ENCODE results near the gene EPHX1.

Gene EPHX1

DNA sequence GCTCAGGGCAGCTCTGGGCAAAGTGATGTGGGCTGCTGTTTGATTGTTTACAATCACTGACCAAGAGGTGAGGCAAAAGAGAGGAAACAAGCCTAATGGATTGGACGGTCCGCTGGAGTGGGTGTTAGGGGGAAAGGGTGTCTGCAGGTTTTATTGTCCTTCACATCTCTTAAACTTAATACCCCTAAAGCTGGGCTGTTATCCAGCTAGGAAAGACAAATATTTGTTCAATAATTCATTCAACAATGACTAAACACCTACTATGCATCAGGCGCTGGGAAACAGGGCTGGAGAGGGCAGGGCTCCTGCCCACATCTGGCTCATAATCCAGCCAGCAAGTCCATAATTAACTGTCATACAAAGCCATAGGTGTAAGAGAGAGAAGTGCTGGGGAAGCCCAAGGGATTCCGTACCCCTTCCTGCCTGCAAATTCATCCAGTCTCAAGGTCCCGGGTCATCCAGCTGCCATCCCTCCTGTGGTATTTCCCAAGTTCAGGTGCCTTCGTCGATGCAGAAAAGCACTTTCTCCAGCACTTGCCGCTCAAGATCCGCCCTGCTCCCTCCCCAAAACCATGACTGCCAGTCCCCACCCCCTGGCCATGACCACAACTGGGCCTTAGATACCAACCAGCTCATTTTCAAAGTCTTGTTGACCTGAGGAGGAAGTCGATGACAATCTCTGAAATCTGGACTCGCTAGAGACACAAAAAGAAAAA, 61.6 kb downstream of the EPHX1 start:
- Histone ChIP-seq H3K4me3 (no peak overlapping the region), H3K27me3 (no peaks in the 10 kb centered on the region), H3K36me3 (peaks cover 61 to 93% (median 90%) of the 10 kb centered on the region in 3 donors), H3K27ac (no peak overlapping the region), H3K4me1 (no peaks in the 10 kb centered on the region), H3K9me3 (no peaks in the 10 kb centered on the region)
- DNase-seq = no peak
- intact Hi-C loops (cut with DNase I; ENCODE audit: low total_unique reads) = no loop called here
- TF ChIP-seq, protein P1, sequence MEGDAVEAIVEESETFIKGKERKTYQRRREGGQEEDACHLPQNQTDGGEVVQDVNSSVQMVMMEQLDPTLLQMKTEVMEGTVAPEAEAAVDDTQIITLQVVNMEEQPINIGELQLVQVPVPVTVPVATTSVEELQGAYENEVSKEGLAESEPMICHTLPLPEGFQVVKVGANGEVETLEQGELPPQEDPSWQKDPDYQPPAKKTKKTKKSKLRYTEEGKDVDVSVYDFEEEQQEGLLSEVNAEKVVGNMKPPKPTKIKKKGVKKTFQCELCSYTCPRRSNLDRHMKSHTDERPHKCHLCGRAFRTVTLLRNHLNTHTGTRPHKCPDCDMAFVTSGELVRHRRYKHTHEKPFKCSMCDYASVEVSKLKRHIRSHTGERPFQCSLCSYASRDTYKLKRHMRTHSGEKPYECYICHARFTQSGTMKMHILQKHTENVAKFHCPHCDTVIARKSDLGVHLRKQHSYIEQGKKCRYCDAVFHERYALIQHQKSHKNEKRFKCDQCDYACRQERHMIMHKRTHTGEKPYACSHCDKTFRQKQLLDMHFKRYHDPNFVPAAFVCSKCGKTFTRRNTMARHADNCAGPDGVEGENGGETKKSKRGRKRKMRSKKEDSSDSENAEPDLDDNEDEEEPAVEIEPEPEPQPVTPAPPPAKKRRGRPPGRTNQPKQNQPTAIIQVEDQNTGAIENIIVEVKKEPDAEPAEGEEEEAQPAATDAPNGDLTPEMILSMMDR (IDR thresholded peaks at IDR 0.05) = no peak

DNA sequence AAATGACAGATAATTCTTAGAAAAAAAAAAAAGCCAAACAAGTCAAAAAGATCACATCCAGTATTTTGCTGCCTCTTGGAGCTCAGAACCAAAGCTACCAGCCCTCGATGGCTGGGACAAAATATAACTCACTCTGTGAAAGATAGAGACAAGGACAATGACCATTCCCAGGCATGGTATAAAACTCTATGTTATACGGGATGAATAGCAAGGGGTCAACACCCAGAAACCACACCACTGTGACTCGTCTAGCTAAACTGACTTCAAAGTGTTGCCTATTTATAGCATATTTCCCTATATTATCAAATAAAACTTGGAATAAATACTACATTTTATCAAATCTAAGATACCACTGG, 62.1 kb downstream of the EPHX1 start:
- Histone ChIP-seq H3K36me3 (peaks cover 56 to 90% (median 87%) of the 10 kb centered on the region in 3 donors), H3K4me1 (peaks cover 0 to 5% (median 3%) of the 10 kb centered on the region in 4 donors), H3K9me3 (no peaks in the 10 kb centered on the region), H3K27ac (no peak overlapping the region), H3K27me3 (no peaks in the 10 kb centered on the region), H3K4me3 (no peak overlapping the region)
- TF ChIP-seq, protein P1 (IDR thresholded peaks at IDR 0.05) = no peak
- DNase-seq = no peak
- intact Hi-C loops (cut with DNase I; ENCODE audit: low total_unique reads) = no loop called here

DNA sequence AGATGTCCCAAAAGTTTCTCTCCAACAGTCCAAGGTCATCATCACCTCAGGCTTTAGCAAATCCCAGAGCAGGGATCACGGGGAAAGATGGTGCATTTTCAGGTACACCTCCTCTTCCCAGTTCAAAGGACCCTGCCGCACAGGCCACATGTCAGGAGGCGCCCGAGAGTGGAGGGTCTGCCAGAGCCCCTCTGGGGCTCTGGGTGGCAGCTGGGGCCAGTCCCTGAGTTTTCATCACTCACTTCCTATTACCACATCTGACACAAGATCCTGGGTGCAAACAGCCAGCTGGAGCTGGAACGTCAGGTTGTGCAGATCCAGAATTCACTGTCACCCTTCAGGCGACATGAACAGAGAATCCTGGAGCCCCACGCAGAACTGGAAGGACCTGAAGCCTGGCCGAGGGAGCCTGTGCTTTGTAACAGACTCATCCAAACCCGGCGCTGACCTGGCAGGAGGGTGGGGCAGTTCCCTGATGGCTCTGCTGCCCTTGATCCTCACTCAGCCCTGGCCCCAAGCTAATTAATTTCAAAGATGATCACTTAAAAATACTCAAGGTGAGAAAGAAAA, 63.4 kb downstream of the EPHX1 start:
- no peak for DNase-seq
- no peak overlapping the region for H3K27ac ChIP-seq
- intact Hi-C loops (cut with DNase I; ENCODE audit: low total_unique reads) = no loop called here

DNA sequence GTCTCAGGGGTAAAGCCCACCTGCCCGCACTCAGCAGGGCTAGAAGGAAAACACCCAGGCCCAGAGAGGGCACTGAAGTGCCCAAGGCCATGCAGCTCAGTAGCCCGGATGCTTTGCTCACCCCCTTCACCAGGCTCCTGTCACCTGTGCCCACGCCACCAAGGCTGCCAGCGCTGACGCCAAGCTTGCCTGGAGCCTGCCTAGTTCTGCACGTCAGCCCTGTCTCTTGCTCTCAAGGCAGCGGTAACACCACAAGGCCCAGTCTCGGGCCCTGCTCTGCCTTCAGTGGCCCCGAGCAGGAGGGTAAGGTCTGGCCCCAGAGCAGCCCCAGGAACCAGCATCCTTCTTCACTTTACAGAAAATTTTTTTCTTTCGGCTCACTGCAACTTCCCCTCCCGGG, 64.5 kb downstream of the EPHX1 start:
- DNase-seq = no peak
- Histone ChIP-seq H3K4me3 (no peak overlapping the region), H3K27me3 (no peaks in the 10 kb centered on the region), H3K9me3 (no peaks in the 10 kb centered on the region), H3K27ac (no peak overlapping the region), H3K36me3 (peaks cover 37 to 71% (median 63%) of the 10 kb centered on the region in 3 donors), H3K4me1 (peaks cover 3 to 29% (median 26%) of the 10 kb centered on the region in 4 donors)
- intact Hi-C loops (cut with DNase I; ENCODE audit: low total_unique reads) = no loop called here
- TF ChIP-seq, protein P1 (IDR thresholded peaks at IDR 0.05) = no peak

More for the DNA sequence above, 63.4 kb downstream of the EPHX1 start:
- TF ChIP-seq, protein P1 (IDR thresholded peaks at IDR 0.05) = no peak
- H3K27me3 ChIP-seq = no peaks in the 10 kb centered on the region
- H3K4me1 ChIP-seq = peaks cover 3 to 18% (median 16%) of the 10 kb centered on the region in 4 donors
- no peaks in the 10 kb centered on the region for H3K9me3 ChIP-seq
- H3K36me3 ChIP-seq = peaks cover 44 to 82% (median 74%) of the 10 kb centered on the region in 3 donors
- H3K4me3 ChIP-seq = no peak overlapping the region

DNA sequence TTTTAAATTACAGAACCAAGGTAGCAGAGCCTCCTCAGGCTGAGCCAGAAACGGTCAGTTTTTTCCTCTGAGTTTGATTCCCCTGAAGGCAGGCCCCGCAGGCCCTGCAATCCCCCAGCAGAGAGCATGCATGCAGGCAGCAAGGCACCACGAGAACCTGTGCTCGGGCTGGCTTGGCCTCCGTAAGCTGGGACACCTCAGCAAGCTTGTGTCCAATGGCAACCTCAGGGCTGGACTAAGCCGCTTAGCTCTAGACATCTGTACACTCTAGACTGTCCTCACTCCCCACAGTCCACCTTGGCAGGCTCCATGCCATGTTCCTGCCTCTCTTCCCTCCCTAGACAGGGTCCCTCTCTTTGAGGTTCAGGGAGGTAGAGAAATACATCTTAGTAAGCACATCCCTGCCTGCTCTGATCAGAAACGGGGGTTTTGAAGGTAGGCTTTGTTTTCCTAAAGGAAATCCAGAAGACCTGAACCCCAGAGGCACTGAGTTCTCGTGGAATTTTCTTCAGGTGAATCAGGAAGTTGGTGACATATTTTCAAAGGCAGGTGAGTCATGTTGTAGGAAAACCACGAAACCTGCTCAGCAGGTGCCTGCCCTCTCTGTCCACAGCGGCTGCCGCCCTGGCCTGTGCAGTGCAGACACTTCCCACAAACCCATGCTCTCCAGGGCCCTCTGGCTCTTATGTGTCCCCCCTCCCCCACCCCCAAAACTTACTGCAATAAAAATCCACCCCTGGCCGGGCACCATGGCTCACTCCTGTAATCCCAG, 65.3 kb downstream of the EPHX1 start:
- Histone ChIP-seq H3K4me1 (peaks cover 3 to 37% (median 34%) of the 10 kb centered on the region in 4 donors), H3K27me3 (no peaks in the 10 kb centered on the region), H3K9me3 (no peaks in the 10 kb centered on the region), H3K36me3 (peaks cover 35 to 63% (median 57%) of the 10 kb centered on the region in 3 donors), H3K27ac (no peak overlapping the region), H3K4me3 (no peak overlapping the region)
- no peak for DNase-seq
- TF ChIP-seq, protein P1 (IDR thresholded peaks at IDR 0.05) = no peak
- intact Hi-C loops (cut with DNase I; ENCODE audit: low total_unique reads) = no loop called here
